GM19328 (cell line): ENCODE measurements around the gene STK39.
"Not testable (repeated sequence)": the region's sequence is repeated elsewhere in the genome, so short reads cannot be mapped to it uniquely, and the experiment has no call there.

Experiments used
- ATAC-seq: cut with Tn5 transposase; IDR thresholded peaks from one replicate; pipeline ENCODE4 v1.9.1; 2021; ENCODE audit warnings: mild to moderate bottlenecking, moderate library complexity; ENCODE audit not compliant: unreplicated experiment

The STK39 gene

GRCh38 chr2:168105127-168105683 is 142.2 kb downstream of the STK39 start:
- no peak for ATAC-seq

- ATAC-seq: no peak
These were observed 150.0 kb downstream of the STK39 start for GRCh38 chr2:168097431-168097830.

GRCh38 chr2:168096158-168096557 is 151.2 kb downstream of the STK39 start:
- no peak for ATAC-seq

GRCh38 chr2:168091986-168092385 is 155.4 kb downstream of the STK39 start:
- ATAC-seq: no peak

- ATAC-seq: peak; percentile 81
These were observed 156.8 kb downstream of the STK39 start for GRCh38 chr2:168090366-168091135.

- ATAC-seq: no peak
These were observed 158.2 kb downstream of the STK39 start for GRCh38 chr2:168089200-168089599.

GRCh38 chr2:168087401-168087800 is 160.0 kb downstream of the STK39 start:
- no peak for ATAC-seq

GRCh38 chr2:168086851-168087250 is 160.5 kb downstream of the STK39 start:
- no peak for ATAC-seq

GRCh38 chr2:168085801-168086361 is 161.5 kb downstream of the STK39 start:
- no peak for ATAC-seq

GRCh38 chr2:168084288-168084687 is 163.1 kb downstream of the STK39 start:
- no peak for ATAC-seq

- not testable (repeated sequence) for ATAC-seq
These were observed 165.9 kb downstream of the STK39 start for GRCh38 chr2:168081452-168081851.

- ATAC-seq: no peak
These were observed 168.2 kb downstream of the STK39 start for GRCh38 chr2:168079236-168079635.

- ATAC-seq: no peak
These were observed 170.7 kb downstream of the STK39 start for GRCh38 chr2:168076731-168077130.

GRCh38 chr2:168075446-168075845 is 171.9 kb downstream of the STK39 start:
- ATAC-seq: no peak

- no peak for ATAC-seq
These were observed 174.6 kb downstream of the STK39 start for GRCh38 chr2:168072626-168073303.

GRCh38 chr2:168064011-168064998 is 183.1 kb downstream of the STK39 start:
- ATAC-seq: no peak

- no peak for ATAC-seq
These were observed 184.5 kb downstream of the STK39 start for GRCh38 chr2:168062936-168063335.

- ATAC-seq: no peak
These were observed 185.3 kb downstream of the STK39 start for GRCh38 chr2:168062054-168062453.

GRCh38 chr2:168060986-168061750 is 186.2 kb downstream of the STK39 start:
- no peak for ATAC-seq

- ATAC-seq: no peak
These were observed 187.6 kb downstream of the STK39 start for GRCh38 chr2:168059758-168060157.
